Right lobe of liver (tissue), 4 donors: ENCODE measurements around the gene LDB2.

Source experiments
- POLR2A ChIP-seq: fragments of 450-650 bp; IDR thresholded peaks from one replicate; pipeline ENCODE4 v1.6.1; 2017; ENCODE audit warnings: antibody characterized with exemption, mild to moderate bottlenecking
- TF ChIP-seq, protein P1 (sequence below), 4 donors: fragments of 200-600 bp in 3 of 4; fragments of 450-650 bp in 1 of 4; IDR thresholded peaks; one replicate each; pipeline versions ENCODE4 v1.5.1 to v1.8.0; 2016 to 2022; ENCODE audit warnings: antibody characterized with exemption in 4 of 4, mild to moderate bottlenecking in 2 of 4
- donor health status: DM: no; HTN: no; CAD: no.
- donor health status: DM: no; HTN: no; CAD: no.
- donor health status: DM: no; HTN: yes; CAD: no.

DNA sequence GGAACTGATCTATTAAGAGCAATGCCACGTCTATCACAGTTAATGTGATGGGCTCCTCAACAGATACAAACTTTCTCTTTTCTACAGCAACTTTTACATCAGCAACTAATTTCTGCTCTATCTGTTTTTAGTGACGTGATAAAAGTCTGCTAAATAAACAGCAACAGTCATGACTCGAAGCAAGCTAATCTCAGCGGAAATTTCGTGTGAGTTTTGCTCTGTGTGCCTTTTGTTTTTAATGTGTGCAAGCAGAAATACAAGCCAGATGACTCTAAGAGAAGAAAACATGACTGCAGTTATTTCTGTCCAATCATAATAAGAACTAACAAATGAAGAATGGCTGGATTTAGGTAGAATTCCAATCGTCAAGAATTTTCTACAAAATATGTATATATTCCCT is 214.3 kb downstream of the LDB2 start:
- TF ChIP-seq, protein P1, sequence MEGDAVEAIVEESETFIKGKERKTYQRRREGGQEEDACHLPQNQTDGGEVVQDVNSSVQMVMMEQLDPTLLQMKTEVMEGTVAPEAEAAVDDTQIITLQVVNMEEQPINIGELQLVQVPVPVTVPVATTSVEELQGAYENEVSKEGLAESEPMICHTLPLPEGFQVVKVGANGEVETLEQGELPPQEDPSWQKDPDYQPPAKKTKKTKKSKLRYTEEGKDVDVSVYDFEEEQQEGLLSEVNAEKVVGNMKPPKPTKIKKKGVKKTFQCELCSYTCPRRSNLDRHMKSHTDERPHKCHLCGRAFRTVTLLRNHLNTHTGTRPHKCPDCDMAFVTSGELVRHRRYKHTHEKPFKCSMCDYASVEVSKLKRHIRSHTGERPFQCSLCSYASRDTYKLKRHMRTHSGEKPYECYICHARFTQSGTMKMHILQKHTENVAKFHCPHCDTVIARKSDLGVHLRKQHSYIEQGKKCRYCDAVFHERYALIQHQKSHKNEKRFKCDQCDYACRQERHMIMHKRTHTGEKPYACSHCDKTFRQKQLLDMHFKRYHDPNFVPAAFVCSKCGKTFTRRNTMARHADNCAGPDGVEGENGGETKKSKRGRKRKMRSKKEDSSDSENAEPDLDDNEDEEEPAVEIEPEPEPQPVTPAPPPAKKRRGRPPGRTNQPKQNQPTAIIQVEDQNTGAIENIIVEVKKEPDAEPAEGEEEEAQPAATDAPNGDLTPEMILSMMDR (IDR thresholded peaks at IDR 0.05): no peak
- TF ChIP-seq POLR2A: no peak
